Ascending aorta (tissue), 2 donors: ENCODE measurements around the gene HCST. TPM values are rescaled to one million over a fixed set of nuclear protein-coding genes. Genes with fewer than 3 reads are reported as not detected.
"Not testable (repeated sequence)": the region's sequence is repeated elsewhere in the genome, so short reads cannot be mapped to it uniquely, and the experiment has no call there.

ENCODE experiments used
- DNase-seq, 2 donors: peaks; one replicate each; pipeline ENCODE4 v3.0.0-alpha.2; 2019; ENCODE audit warnings: low spot score in 2 of 2
- H3K27ac ChIP-seq, 2 donors: fragments of 200-600 bp; sonication (generic); one replicate each; pipeline ENCODE4 v1.5.1; 2016 to 2017; ENCODE audit warnings: mild to moderate bottlenecking in 1 of 2
- H3K27me3 ChIP-seq: fragments of 200-600 bp; sonication (generic); one replicate; pipeline ENCODE4 v1.5.1; 2017
- H3K36me3 ChIP-seq, 2 donors: fragments of 200-600 bp; sonication (generic); one replicate each; pipeline ENCODE4 v1.5.1; 2016
- H3K4me1 ChIP-seq, 2 donors: fragments of 200-600 bp; sonication (generic); one replicate each; pipeline ENCODE4 v1.5.1; 2016 to 2017; ENCODE audit warnings: mild to moderate bottlenecking in 1 of 2
- H3K4me3 ChIP-seq, 2 donors: fragments of 200-600 bp; sonication (generic); one replicate each; pipeline ENCODE4 v1.5.1; 2016 to 2017; ENCODE audit warnings: mild to moderate bottlenecking in 1 of 2
- H3K9me3 ChIP-seq, 2 donors: fragments of 200-600 bp; sonication (generic); one replicate each; pipeline ENCODE4 v1.5.1; 2016
- intact Hi-C: fragments of 100-400 bp; cut with DNase I; formaldehyde crosslinking; loops from one replicate; pipeline ENCODE4 v1.15.1; 2023
- total RNA-seq: library from RNA; depleted of rRNA; stranded (reverse); fragments of >200 nt; gene quantifications from one replicate; pipeline ENCODE4 v1.1.0, GENCODE V29; 2016
- TF ChIP-seq, protein P1 (sequence below), 3 experiments: fragments of 200-600 bp in 2 of 3; fragments of 450-650 bp in 1 of 3; sonication (generic) in 2 of 3; IDR thresholded peaks; one replicate each; pipeline ENCODE4 v1.5.1; 2016 to 2019; ENCODE audit warnings: antibody characterized with exemption in 3 of 3, mild to moderate bottlenecking in 1 of 3, moderate library complexity in 1 of 3

The HCST gene
- total RNA-seq, 1 donor from 2014 or later, result not detected

- Histone ChIP-seq H3K27me3 (no peaks in the 10 kb centered on the region), H3K4me1 (no peaks in the 10 kb centered on the region), H3K36me3 (peaks cover 35 to 51% of the 10 kb centered on the region in 2 donors), H3K4me3 (no peak overlapping the region), H3K9me3 (no peaks in the 10 kb centered on the region), H3K27ac (no peak overlapping the region)
- TF ChIP-seq, protein P1, sequence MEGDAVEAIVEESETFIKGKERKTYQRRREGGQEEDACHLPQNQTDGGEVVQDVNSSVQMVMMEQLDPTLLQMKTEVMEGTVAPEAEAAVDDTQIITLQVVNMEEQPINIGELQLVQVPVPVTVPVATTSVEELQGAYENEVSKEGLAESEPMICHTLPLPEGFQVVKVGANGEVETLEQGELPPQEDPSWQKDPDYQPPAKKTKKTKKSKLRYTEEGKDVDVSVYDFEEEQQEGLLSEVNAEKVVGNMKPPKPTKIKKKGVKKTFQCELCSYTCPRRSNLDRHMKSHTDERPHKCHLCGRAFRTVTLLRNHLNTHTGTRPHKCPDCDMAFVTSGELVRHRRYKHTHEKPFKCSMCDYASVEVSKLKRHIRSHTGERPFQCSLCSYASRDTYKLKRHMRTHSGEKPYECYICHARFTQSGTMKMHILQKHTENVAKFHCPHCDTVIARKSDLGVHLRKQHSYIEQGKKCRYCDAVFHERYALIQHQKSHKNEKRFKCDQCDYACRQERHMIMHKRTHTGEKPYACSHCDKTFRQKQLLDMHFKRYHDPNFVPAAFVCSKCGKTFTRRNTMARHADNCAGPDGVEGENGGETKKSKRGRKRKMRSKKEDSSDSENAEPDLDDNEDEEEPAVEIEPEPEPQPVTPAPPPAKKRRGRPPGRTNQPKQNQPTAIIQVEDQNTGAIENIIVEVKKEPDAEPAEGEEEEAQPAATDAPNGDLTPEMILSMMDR (IDR thresholded peaks at IDR 0.05), result no peak
- intact Hi-C loops, result no loop called here
- DNase-seq, result no peak
Observed at GRCh38 chr19:35888398-35888797, 13.9 kb upstream of the HCST start.

- H3K4me3 ChIP-seq, result no peak overlapping the region
- TF ChIP-seq, protein P1 (IDR thresholded peaks at IDR 0.05), result no peak
- no peaks in the 10 kb centered on the region for H3K27me3 ChIP-seq
- DNase-seq, result no peak
- H3K4me1 ChIP-seq, result no peaks in the 10 kb centered on the region
- peaks cover 36 to 61% of the 10 kb centered on the region in 2 donors for H3K36me3 ChIP-seq
- H3K9me3 ChIP-seq, result no peaks in the 10 kb centered on the region
- intact Hi-C loops, result loop anchor here (10.0 kb wide), 1 partner anchor 115 kb away; the partner anchor contains the start of gene ARHGAP33
- H3K27ac ChIP-seq, result no peak overlapping the region
Observed at GRCh38 chr19:35889370-35890112, 12.8 kb upstream of the HCST start.

DNA sequence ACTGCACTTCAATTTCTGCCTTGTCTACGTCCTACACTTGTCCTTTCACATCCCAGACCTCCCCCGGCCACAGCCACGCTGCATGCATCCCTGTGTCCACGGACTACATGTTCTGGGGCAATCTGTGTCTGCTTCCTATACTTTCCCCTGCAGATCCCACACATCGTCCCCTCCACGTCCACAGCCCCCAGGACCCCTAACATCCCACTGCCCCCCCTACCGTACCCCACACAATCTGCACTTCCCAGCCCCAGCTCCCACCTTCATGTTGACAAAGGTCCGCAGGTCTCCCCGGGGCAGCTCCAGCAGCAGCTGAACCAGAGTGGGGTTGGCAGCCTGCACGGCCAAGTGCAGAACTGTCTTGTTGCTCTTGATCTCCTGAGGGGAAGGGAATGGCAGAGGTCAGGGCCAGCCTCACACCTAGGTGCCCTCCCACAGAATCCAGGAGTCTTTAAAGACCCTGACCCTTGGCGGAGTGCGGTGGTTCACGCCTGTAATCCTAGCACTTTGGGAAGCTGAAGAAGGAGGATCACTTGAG lies 12.1 kb upstream of the HCST start:
- no peak for DNase-seq
- TF ChIP-seq, protein P1 (IDR thresholded peaks at IDR 0.05), result no peak
- intact Hi-C loops, result loop anchor here (10.0 kb wide), 1 partner anchor 115 kb away; the partner anchor contains the start of gene ARHGAP33
- H3K9me3 ChIP-seq, result no peaks in the 10 kb centered on the region
- peaks cover 36 to 68% of the 10 kb centered on the region in 2 donors for H3K36me3 ChIP-seq
- no peak overlapping the region for H3K4me3 ChIP-seq
- H3K27me3 ChIP-seq, result no peaks in the 10 kb centered on the region
- no peak overlapping the region for H3K27ac ChIP-seq
- H3K4me1 ChIP-seq, result no peaks in the 10 kb centered on the region

DNA sequence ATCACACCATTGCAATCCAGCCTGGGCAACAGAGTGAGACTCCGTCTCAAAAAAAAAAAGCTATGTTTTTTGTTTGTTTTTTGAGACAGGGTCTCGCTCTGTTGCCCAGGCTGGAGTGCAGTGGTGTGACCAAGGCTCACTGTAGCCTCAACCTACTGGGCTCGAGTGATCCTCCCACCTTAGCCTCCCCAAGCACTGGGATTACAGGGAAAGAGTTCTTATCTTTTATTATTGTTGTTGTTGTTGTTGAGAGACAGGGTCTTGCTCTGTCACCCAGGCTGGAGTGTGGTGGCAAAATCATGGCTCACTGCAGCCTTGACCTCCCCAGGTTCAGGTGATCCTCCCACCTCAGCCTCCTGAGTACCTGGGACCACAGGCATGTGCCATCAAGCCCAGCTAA lies 10.5 kb upstream of the HCST start:
- H3K4me1 ChIP-seq, H3K27me3 ChIP-seq, H3K27ac ChIP-seq, H3K4me3 ChIP-seq, H3K9me3 ChIP-seq, DNase-seq: not testable (repeated sequence)
- H3K36me3 ChIP-seq, result peaks cover 46 to 84% of the 10 kb centered on the region in 2 donors
- intact Hi-C loops, result loop anchor here (10.0 kb wide), 1 partner anchor 117 kb away; the partner anchor contains the start of gene ARHGAP33

GRCh38 chr19:35894342-35894741 lies 8.0 kb upstream of the HCST start:
- H3K27me3 ChIP-seq, result no peaks in the 10 kb centered on the region
- intact Hi-C loops, result loop anchor here (10.0 kb wide), 1 partner anchor 120 kb away; the partner anchor contains the start of gene ARHGAP33
- TF ChIP-seq, protein P1 (IDR thresholded peaks at IDR 0.05), result no peak
- DNase-seq, result no peak
- H3K36me3 ChIP-seq, result peaks cover 32 to 62% of the 10 kb centered on the region in 2 donors
- H3K4me1 ChIP-seq, result peaks cover 3 to 10% of the 10 kb centered on the region in 2 donors
- H3K4me3 ChIP-seq, result no peak overlapping the region
- no peaks in the 10 kb centered on the region for H3K9me3 ChIP-seq
- no peak overlapping the region for H3K27ac ChIP-seq
